Measurements from ENCODE around the gene LTA.

GRCh38 chr6:31622684-31623091 is 50.6 kb downstream of the LTA start:
- TF ChIP-seq CTCF (tag by site-specific recombination; IDR thresholded peaks at IDR 0.05): no peak
- no peak for TF ChIP-seq MZF1 (tag by site-specific recombination; IDR thresholded peaks at IDR 0.05; ENCODE audit: borderline replicate concordance)
- no peak for TF ChIP-seq ZNF394 (tag by site-specific recombination; IDR thresholded peaks at IDR 0.05; ENCODE audit: borderline replicate concordance)
- TF ChIP-seq PRDM1 (tag by site-specific recombination; IDR thresholded peaks at IDR 0.05): no peak
- no peak for TF ChIP-seq SALL2 (tag by site-specific recombination; IDR thresholded peaks at IDR 0.05; ENCODE audit: borderline replicate concordance)
- TF ChIP-seq SCRT2 (tag by site-specific recombination; IDR thresholded peaks at IDR 0.05): no peak
- TF ChIP-seq ZNF510 (tag by site-specific recombination; IDR thresholded peaks at IDR 0.05; ENCODE audit: insufficient replicate concordance): no peak
- TF ChIP-seq PATZ1 (tag by site-specific recombination; IDR thresholded peaks at IDR 0.05): no peak
- no peak for TF ChIP-seq MEIS1 (CRISPR knock-in tag; IDR thresholded peaks at IDR 0.05; ENCODE audit: borderline replicate concordance)
- no peak for TF ChIP-seq ZNF623 (tag by site-specific recombination; IDR thresholded peaks at IDR 0.05)
- no peak for TF ChIP-seq ZBTB8A (tag by site-specific recombination; IDR thresholded peaks at IDR 0.05)
- TF ChIP-seq GFI1B (tag by site-specific recombination; IDR thresholded peaks at IDR 0.05): no peak
- no peak for TF ChIP-seq ATF2 (tag by site-specific recombination; IDR thresholded peaks at IDR 0.05; ENCODE audit: low read depth)
